DOHH2 (cell line): ENCODE results near the gene RBM38.

Experiments
- H3F3A ChIP-seq: fragments of 200-600 bp; sonication (generic), shearing (Covaris generic); 2 replicates; pipeline ENCODE4 v1.6.0; 2016; ENCODE audit warnings: antibody characterized with exemption, mild to moderate bottlenecking; ENCODE audit not compliant: control insufficient read depth, insufficient read depth
- H3K27ac ChIP-seq: fragments of 200-600 bp; sonication (generic); 2 replicates; pipeline ENCODE4 v1.5.1; 2014; ENCODE audit warnings: low read depth, mild to moderate bottlenecking, low read length, moderate library complexity
- H3K27me3 ChIP-seq: fragments of 200-600 bp; sonication (generic); 2 replicates; pipeline ENCODE4 v1.6.1; 2014; ENCODE audit warnings: mild to moderate bottlenecking, low read length, mixed read lengths; ENCODE audit not compliant: control insufficient read depth
- H3K36me3 ChIP-seq: fragments of 200-600 bp; sonication (generic); 2 replicates; pipeline ENCODE4 v1.6.1; 2014; ENCODE audit warnings: mild to moderate bottlenecking, low read length, moderate library complexity, mixed read lengths; ENCODE audit not compliant: control insufficient read depth
- H3K4me1 ChIP-seq: fragments of 200-600 bp; sonication (generic); 2 replicates; pipeline ENCODE4 v1.6.1; 2014; ENCODE audit warnings: mild to moderate bottlenecking, low read length, mixed read lengths; ENCODE audit not compliant: control insufficient read depth
- H3K4me2 ChIP-seq: fragments of 200-600 bp; sonication (generic); 2 replicates; pipeline ENCODE4 v1.6.0; 2014; ENCODE audit warnings: mild to moderate bottlenecking, low read length, moderate library complexity
- H3K4me3 ChIP-seq: fragments of 200-600 bp; sonication (generic); 2 replicates; pipeline ENCODE4 v1.5.1; 2014; ENCODE audit warnings: mild to moderate bottlenecking, low read length, mixed read lengths
- H3K79me2 ChIP-seq: fragments of 200-600 bp; sonication (generic); 2 replicates; pipeline ENCODE4 v1.6.1; 2014; ENCODE audit warnings: mild to moderate bottlenecking, low read length, mixed read lengths; ENCODE audit not compliant: control insufficient read depth
- H3K9me2 ChIP-seq: fragments of 200-600 bp; sonication (generic); replicated peaks from 2 replicates; pipeline ENCODE4 v1.6.1; 2014; ENCODE audit warnings: mild to moderate bottlenecking, low read length, mixed read lengths; ENCODE audit not compliant: control insufficient read depth
- H3K9me3 ChIP-seq: fragments of 200-600 bp; sonication (generic); 2 replicates; pipeline ENCODE4 v1.6.1; 2014; ENCODE audit warnings: antibody characterized with exemption, low read length, mixed read lengths; ENCODE audit not compliant: control insufficient read depth, insufficient read depth
- H4K20me1 ChIP-seq: fragments of 200-600 bp; sonication (generic); 2 replicates; pipeline ENCODE4 v1.6.0; 2014; ENCODE audit warnings: low read depth, mild to moderate bottlenecking, antibody characterized with exemption, low read length, moderate library complexity; ENCODE audit not compliant: control insufficient read depth, insufficient read depth
- EZH2phosphoT487 ChIP-seq: fragments of 200-600 bp; sonication (generic); IDR thresholded peaks from 2 replicates; pipeline ENCODE4 v1.6.1; 2017; ENCODE audit warnings: borderline replicate concordance, mild to moderate bottlenecking, antibody characterized with exemption, low read length, moderate library complexity, mixed read lengths
- TF ChIP-seq, protein P1 (sequence below): fragments of 200-600 bp; sonication (generic); IDR thresholded peaks from one replicate; pipeline ENCODE4 v1.5.1; 2014; ENCODE audit warnings: antibody characterized with exemption, mild to moderate bottlenecking, low read depth, low read length; ENCODE audit not compliant: poor library complexity, severe bottlenecking

RBM38 gene

DNA sequence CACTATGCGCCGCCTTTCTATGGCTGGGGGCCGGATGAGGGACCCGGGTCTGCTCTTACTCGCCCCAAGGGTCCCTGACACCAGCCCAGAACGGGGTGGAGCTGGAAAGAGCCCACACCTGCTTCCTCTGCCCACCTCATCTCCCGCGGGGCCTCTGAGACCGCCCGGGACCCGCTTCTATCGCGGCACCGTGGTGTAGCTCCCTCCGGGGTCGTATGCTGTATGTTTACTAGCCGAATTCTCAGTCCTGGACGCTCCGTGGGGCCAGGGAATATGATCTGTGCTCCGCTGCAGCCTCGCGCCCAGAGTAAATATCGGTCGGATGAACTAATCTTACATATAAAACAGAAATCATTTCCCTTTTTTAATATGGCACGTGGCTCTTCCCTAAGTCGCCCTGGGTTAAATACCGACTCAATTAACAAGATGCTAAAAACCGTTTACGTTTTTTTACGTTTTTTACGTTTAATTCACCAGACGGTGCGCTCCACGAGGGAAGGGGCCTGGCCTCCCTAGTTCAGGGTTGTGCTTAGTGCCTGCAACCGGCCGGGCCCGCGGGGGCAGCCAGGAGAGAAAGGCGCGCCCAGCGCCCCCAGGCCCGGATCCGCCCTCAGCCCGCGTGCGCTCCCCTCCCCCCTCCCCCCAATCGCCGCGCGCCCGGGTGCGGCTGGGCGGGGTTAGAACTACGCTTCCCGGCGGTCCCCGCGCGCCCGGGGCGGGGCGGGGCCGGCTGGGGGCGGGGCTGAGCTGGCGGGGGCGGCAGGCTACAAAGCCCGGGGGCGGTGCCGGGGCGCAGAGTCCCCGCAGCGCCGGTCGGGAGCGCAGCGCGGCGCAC is at the start of gene RBM38:
RBM38 (plus strand) TSS at position 793 of the 835 bp plus-strand sequence. CDS start 186 bp downstream, outside the sequence.
- peaks cover 42% of the 10 kb centered on the region for H3K36me3 ChIP-seq
- H3K9me3 ChIP-seq, result no peaks in the 10 kb centered on the region
- peaks cover 23% of the 10 kb centered on the region for H4K20me1 ChIP-seq
- peaks cover 44% of the 10 kb centered on the region for H3K79me2 ChIP-seq
- no peaks in the 10 kb centered on the region for H3K27me3 ChIP-seq
- H3K27ac ChIP-seq, result peak within 1 kb of the TSS; percentile 96
- H3K4me3 ChIP-seq, result peak within 1 kb of the TSS; percentile 95
- peaks cover 65% of the 10 kb centered on the region for H3K4me1 ChIP-seq
- no peaks in the 10 kb centered on the region for H3K9me2 ChIP-seq
- peak within 1 kb of the TSS; percentile 95 for H3K4me2 ChIP-seq
- peaks cover 48% of the 10 kb centered on the region for H3F3A ChIP-seq
- no peak for TF ChIP-seq EZH2phosphoT487
- TF ChIP-seq, protein P1, sequence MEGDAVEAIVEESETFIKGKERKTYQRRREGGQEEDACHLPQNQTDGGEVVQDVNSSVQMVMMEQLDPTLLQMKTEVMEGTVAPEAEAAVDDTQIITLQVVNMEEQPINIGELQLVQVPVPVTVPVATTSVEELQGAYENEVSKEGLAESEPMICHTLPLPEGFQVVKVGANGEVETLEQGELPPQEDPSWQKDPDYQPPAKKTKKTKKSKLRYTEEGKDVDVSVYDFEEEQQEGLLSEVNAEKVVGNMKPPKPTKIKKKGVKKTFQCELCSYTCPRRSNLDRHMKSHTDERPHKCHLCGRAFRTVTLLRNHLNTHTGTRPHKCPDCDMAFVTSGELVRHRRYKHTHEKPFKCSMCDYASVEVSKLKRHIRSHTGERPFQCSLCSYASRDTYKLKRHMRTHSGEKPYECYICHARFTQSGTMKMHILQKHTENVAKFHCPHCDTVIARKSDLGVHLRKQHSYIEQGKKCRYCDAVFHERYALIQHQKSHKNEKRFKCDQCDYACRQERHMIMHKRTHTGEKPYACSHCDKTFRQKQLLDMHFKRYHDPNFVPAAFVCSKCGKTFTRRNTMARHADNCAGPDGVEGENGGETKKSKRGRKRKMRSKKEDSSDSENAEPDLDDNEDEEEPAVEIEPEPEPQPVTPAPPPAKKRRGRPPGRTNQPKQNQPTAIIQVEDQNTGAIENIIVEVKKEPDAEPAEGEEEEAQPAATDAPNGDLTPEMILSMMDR, result no peak

DNA sequence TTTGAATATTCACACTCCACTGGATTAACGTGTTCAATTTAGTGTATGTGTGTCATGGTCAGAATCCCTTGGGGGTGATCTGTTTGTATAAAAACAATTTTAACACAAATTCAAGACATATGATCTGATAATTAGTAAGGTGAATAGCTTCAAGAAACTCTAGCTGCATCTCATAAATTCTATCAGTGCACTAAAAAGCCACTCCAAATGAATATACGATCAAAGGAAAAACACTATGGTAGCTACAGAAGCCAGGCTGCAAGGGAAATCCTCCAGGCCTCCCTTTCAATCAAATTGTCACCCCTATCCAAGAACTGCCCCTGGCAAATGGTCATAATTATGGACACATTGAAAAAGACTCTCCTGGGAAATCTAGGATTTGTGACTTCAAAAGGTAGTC is 49.5 kb upstream of the RBM38 start:
- no peak overlapping the region for H3K4me3 ChIP-seq
- H3K27me3 ChIP-seq, result no peaks in the 10 kb centered on the region
- H3K9me3 ChIP-seq, result no peaks in the 10 kb centered on the region
- peaks cover 11% of the 10 kb centered on the region for H3K4me1 ChIP-seq
- no peaks in the 10 kb centered on the region for H4K20me1 ChIP-seq
- no peak overlapping the region for H3K4me2 ChIP-seq
- TF ChIP-seq, protein P1, result no peak
- no peak for TF ChIP-seq EZH2phosphoT487
- H3K79me2 ChIP-seq, result no peaks in the 10 kb centered on the region
- H3K9me2 ChIP-seq, result no peaks in the 10 kb centered on the region
- H3K36me3 ChIP-seq, result no peaks in the 10 kb centered on the region
- H3F3A ChIP-seq, result no peaks in the 10 kb centered on the region
- H3K27ac ChIP-seq, result no peak overlapping the region

DNA sequence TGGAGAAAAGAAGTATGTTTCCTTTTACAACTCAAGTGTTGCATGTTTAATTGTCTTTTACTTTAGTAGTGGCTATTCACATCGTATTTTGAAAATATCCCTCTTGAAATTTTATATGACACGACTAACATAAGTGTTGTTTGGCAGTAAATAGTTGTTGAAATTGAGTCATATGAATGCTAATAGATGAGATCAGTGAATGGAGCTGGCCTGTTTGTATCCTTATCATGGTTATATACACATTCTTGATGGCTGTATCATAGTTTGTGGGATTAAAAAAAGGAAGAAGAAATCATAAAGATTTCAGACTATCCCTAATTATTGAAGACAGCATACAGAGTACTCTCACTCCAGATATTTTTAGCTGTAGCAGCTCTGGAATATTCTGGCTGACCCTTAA is 48.4 kb upstream of the RBM38 start:
- Histone ChIP-seq H3K27ac (no peak overlapping the region), H3K4me1 (peaks cover 11% of the 10 kb centered on the region), H3K9me2 (no peaks in the 10 kb centered on the region), H3K27me3 (no peaks in the 10 kb centered on the region), H4K20me1 (no peaks in the 10 kb centered on the region), H3K4me3 (no peak overlapping the region), H3K79me2 (no peaks in the 10 kb centered on the region), H3K36me3 (no peaks in the 10 kb centered on the region), H3K4me2 (no peak overlapping the region), H3F3A (no peaks in the 10 kb centered on the region), H3K9me3 (no peaks in the 10 kb centered on the region)
- TF ChIP-seq, protein P1, result no peak
- no peak for TF ChIP-seq EZH2phosphoT487
